A549 (cell line): ENCODE data around the gene TMEM218. TPM values are rescaled to one million over a fixed set of nuclear protein-coding genes. Genes with fewer than 3 reads are reported as not detected.

Experiments
- ATAC-seq, 2 experiments: fragments of 200-7000 bp in 1 of 2; fragments of >200 bp in 1 of 2; cut with Nextera tagmentation in 1 of 2; cut with Tn5 transposase in 1 of 2; 3 replicates each; pipeline versions ENCODE4 v1.8.0 to v1.9.1; 2018 to 2020; ENCODE audit warnings: mild to moderate bottlenecking in 1 of 2, moderate library complexity in 1 of 2
- CTCF ChIA-PET: fragments of 300-600 bp; sonication (Branson Sonifier 250); formaldehyde crosslinking; extraction: SDS; loops from one replicate; lab custom pipeline; 2021; ENCODE audit warnings: antibody characterized with exemption, inconsistent platforms; lab: Yijun Ruan, JAX
- POLR2A ChIA-PET: fragments of 350-600 bp; formaldehyde crosslinking; extraction: SDS; loops from one replicate; lab custom pipeline; 2021; ENCODE audit warnings: antibody characterized with exemption, inconsistent platforms; lab: Yijun Ruan, JAX
- DNase-seq, 2 experiments: peaks; one replicate each; pipeline versions ENCODE4 v3.0.0 to v3.0.0-alpha.2; 2011 to 2016; ENCODE audit warnings: low read depth in 1 of 2, low spot score in 1 of 2
- FAIRE-seq: peaks from 2 replicates; lab custom pipeline; 2011; peaks lifted over from hg19 to GRCh38; lab: Jason Lieb, UNC
- H3K27ac ChIP-seq, 2 experiments: fragments of >200 bp; sonication (Bioruptor Twin); formaldehyde crosslinking; 3 replicates each; pipeline ENCODE4 v1.5.1; 2016 to 2017
- H3K4me1 ChIP-seq: fragments of >200 bp; sonication (Bioruptor Twin); formaldehyde crosslinking; 3 replicates; pipeline ENCODE4 v1.6.1; 2016
- H3K4me2 ChIP-seq: fragments of >200 bp; sonication (Bioruptor Twin); formaldehyde crosslinking; 3 replicates; pipeline ENCODE4 v1.6.1; 2016
- H3K4me3 ChIP-seq: fragments of >200 bp; sonication (Bioruptor Twin); formaldehyde crosslinking; 3 replicates; pipeline ENCODE4 v1.5.1; 2016
- H3K9me3 ChIP-seq: fragments of >200 bp; sonication (Bioruptor Twin); formaldehyde crosslinking; 3 replicates; pipeline ENCODE4 v1.6.1; 2016
- CBX8 ChIP-seq: fragments of 200-600 bp; sonication (generic); IDR thresholded peaks from 2 replicates; pipeline ENCODE4 v1.6.1; 2016
- CEBPB ChIP-seq, 2 experiments: fragments of >200 bp in 1 of 2; sonication (Bioruptor Twin) in 1 of 2; formaldehyde crosslinking in 1 of 2; IDR thresholded peaks; 2 replicates each; pipeline ENCODE4 v1.6.1; 2012 to 2016
- ELK1 ChIP-seq: fragments of 150-350 bp; IDR thresholded peaks from 2 replicates; pipeline ENCODE4 v1.6.1; 2014; ENCODE audit warnings: low read depth, mild to moderate bottlenecking, low read length
- EP300 ChIP-seq, 2 experiments: fragments of >200 bp; sonication (Bioruptor Twin); formaldehyde crosslinking; IDR thresholded peaks; 2 replicates in 1 of 2; 3 replicates in 1 of 2; pipeline ENCODE4 v1.6.1; 2016 to 2017
- FOSL2 ChIP-seq, 2 experiments: fragments of 450-650 bp in 1 of 2; fragments of >200 bp in 1 of 2; sonication (Bioruptor Twin) in 1 of 2; formaldehyde crosslinking; IDR thresholded peaks; 2 replicates each; pipeline versions ENCODE4 v1.5.0 to v1.6.1; 2016 to 2020; ENCODE audit warnings: mild to moderate bottlenecking in 1 of 2, moderate library complexity in 1 of 2
- FOXS1 ChIP-seq: fragments of 250-450 bp; sonication (Bioruptor Pico); IDR thresholded peaks from 2 replicates; pipeline ENCODE4 v1.5.0; 2020; ENCODE audit warnings: mild to moderate bottlenecking, moderate library complexity
- GATA3 ChIP-seq: IDR thresholded peaks from 2 replicates; pipeline ENCODE4 v1.6.1; 2012; ENCODE audit warnings: borderline replicate concordance
- HOXB5 ChIP-seq: fragments of 250-450 bp; sonication (Bioruptor Pico); IDR thresholded peaks from 2 replicates; pipeline ENCODE4 v1.5.0; 2020; ENCODE audit warnings: mild to moderate bottlenecking, moderate library complexity
- KDM5A ChIP-seq: fragments of 200-600 bp; sonication (generic); IDR thresholded peaks from 2 replicates; pipeline ENCODE4 v1.6.1; 2016; ENCODE audit warnings: antibody characterized with exemption, mild to moderate bottlenecking
- MAFK ChIP-seq: fragments of 450-650 bp; IDR thresholded peaks from 2 replicates; pipeline ENCODE4 v1.6.1; 2014; ENCODE audit not compliant: partially characterized antibody
- NPAS2 ChIP-seq: fragments of 250-450 bp; sonication (Bioruptor Pico); IDR thresholded peaks from 2 replicates; pipeline ENCODE4 v1.8.0; 2022; ENCODE audit warnings: mild to moderate bottlenecking, moderate library complexity, borderline replicate concordance
- PHF8 ChIP-seq: fragments of 200-600 bp; sonication (generic); IDR thresholded peaks from 2 replicates; pipeline ENCODE4 v1.6.1; 2016; ENCODE audit warnings: low read depth, mild to moderate bottlenecking, antibody characterized with exemption, moderate library complexity, borderline replicate concordance
- RAD21 ChIP-seq, 2 experiments: fragments of >200 bp in 1 of 2; sonication (Bioruptor Twin) in 1 of 2; formaldehyde crosslinking in 1 of 2; IDR thresholded peaks in 1 of 2; conservative IDR thresholded peaks in 1 of 2; 2 replicates in 1 of 2; 3 replicates in 1 of 2; pipeline ENCODE4 v1.6.1; 2012 to 2018; ENCODE audit warnings: inconsistent platforms in 1 of 2
- SMC3 ChIP-seq: fragments of >200 bp; sonication (Bioruptor Twin); formaldehyde crosslinking; IDR thresholded peaks from 3 replicates; pipeline ENCODE4 v1.6.1; 2018; ENCODE audit warnings: inconsistent platforms
- SREBF2 ChIP-seq: fragments of 450-650 bp; IDR thresholded peaks from 2 replicates; pipeline ENCODE4 v1.6.1; 2014; ENCODE audit warnings: mild to moderate bottlenecking, moderate library complexity
- TFCP2L1 ChIP-seq: fragments of 250-450 bp; sonication (Bioruptor Pico); IDR thresholded peaks from 2 replicates; pipeline ENCODE4 v1.5.0; 2021; ENCODE audit warnings: mild to moderate bottlenecking
- TP53 ChIP-seq: fragments of 250-450 bp; sonication (Bioruptor Pico); IDR thresholded peaks from 2 replicates; pipeline ENCODE4 v1.5.0; 2021; ENCODE audit warnings: mild to moderate bottlenecking, moderate library complexity
- ZFP36 ChIP-seq: fragments of 450-650 bp; IDR thresholded peaks from 2 replicates; pipeline ENCODE4 v1.6.1; 2014; ENCODE audit warnings: borderline replicate concordance; ENCODE audit not compliant: partially characterized antibody
- WGBS: methylation state at CpG from one replicate; pipeline ENCODE4 v1.1.6; 2017; ENCODE audit errors: missing lambda C conversion rate; 5-methylcytosine and 5-hydroxymethylcytosine counted together
- polyA plus RNA-seq, 4 experiments: library from polyadenylated mRNA; depleted of rRNA in 3 of 4; stranded (reverse); fragments of >200 nt; fragmentation: RNase III in 1 of 4; extraction: RNeasy Plus Mini Kit Qiagen cat#74134 plus additional on column Dnase treatment in 1 of 4; gene quantifications; 2 replicates in 3 of 4; 3 replicates in 1 of 4; pipeline ENCODE4 v1.2.3, GENCODE V29; 2011 to 2017
- TF ChIP-seq, protein P1 (sequence below): fragments of 250-450 bp; sonication (Bioruptor Pico); IDR thresholded peaks from 2 replicates; pipeline ENCODE4 v1.5.0; 2021; ENCODE audit warnings: mild to moderate bottlenecking, moderate library complexity, borderline replicate concordance
- TF ChIP-seq, protein P2 (sequence below): IDR thresholded peaks from 2 replicates; pipeline ENCODE4 v1.6.1; 2012

Gene TMEM218
- polyA plus RNA-seq, 2 of the 4 experiments (the other 2 are of a cell fraction), result 29.1 to 34.6 TPM

DNA sequence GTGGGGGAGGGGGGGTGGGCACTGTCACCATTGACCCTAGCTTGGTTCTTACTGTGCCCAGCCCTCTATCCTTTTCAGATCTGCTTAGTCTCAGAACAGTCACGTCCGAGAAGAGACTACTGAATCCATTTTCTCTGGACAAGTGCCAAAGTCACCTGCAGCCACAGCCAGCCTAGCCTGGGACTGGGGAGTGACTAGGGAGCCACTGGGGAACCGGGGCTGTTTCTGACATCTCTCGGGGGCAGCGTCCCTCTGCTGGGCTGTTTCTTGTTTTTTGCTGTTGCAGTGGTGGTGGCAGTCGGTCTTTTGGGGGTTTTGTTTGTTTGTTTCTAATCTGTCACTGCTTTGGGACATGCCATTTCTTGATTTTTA, 39.6 kb downstream of the TMEM218 start:
- ATAC-seq (no peak), FAIRE-seq (no peak), DNase-seq (no peak)
- H3K9me3 ChIP-seq, result no peaks in the 10 kb centered on the region
- POLR2A ChIA-PET, result no interaction called here
- H3K4me3 ChIP-seq, result no peak overlapping the region
- 53% methylated on average over 4 of the region's 6 CpGs for WGBS
- no peak overlapping the region for H3K4me2 ChIP-seq
- CTCF ChIA-PET, result no interaction called here
- H3K27ac ChIP-seq, result no peak overlapping the region
- H3K4me1 ChIP-seq, result peaks cover 12% of the 10 kb centered on the region
- TF ChIP-seq CEBPB (IDR thresholded peaks at IDR 0.05), result no peak
- TF ChIP-seq, all 56 proteins: peak for 0

DNA sequence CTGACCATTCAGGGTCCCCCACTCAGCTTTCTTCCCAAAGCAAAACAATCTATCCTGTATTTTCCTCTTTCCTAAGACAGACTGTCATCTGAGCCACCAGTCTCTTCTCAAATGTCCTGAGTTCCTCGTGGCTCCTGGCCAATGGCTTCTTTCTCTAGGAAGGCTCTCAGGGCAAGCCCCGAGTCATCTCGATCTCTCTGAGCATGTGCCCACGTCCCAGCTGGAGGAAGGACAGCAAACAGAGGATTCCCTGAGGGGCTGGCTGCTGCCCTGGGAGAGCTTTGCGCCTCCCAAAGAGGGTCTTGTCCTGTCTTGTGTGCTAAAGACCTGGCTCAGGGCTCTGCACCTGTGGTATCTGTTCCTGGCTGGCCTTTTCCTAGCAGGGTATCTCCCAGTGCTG, 40.0 kb downstream of the TMEM218 start:
- WGBS, result 51% methylated on average over 5 of the region's 5 CpGs
- Histone ChIP-seq H3K27ac (no peak overlapping the region), H3K4me2 (no peak overlapping the region), H3K4me3 (no peak overlapping the region), H3K9me3 (no peaks in the 10 kb centered on the region), H3K4me1 (peaks cover 12% of the 10 kb centered on the region)
- ChIA-PET CTCF (no interaction called here), POLR2A (no interaction called here)
- FAIRE-seq (no peak), DNase-seq (no peak), ATAC-seq (no peak)
- TF ChIP-seq ZFP36 (no peak), MAFK (no peak)
- TF ChIP-seq, protein P1, sequence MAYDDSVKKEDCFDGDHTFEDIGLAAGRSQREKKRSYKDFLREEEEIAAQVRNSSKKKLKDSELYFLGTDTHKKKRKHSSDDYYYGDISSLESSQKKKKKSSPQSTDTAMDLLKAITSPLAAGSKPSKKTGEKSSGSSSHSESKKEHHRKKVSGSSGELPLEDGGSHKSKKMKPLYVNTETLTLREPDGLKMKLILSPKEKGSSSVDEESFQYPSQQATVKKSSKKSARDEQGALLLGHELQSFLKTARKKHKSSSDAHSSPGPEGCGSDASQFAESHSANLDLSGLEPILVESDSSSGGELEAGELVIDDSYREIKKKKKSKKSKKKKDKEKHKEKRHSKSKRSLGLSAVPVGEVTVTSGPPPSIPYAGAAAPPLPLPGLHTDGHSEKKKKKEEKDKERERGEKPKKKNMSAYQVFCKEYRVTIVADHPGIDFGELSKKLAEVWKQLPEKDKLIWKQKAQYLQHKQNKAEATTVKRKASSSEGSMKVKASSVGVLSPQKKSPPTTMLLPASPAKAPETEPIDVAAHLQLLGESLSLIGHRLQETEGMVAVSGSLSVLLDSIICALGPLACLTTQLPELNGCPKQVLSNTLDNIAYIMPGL (CRISPR knock-in tag), result no peak

GRCh38 chr11:125070699-125071254, 40.6 kb downstream of the TMEM218 start:
- Histone ChIP-seq H3K9me3 (no peaks in the 10 kb centered on the region), H3K27ac (no peak overlapping the region), H3K4me3 (no peak overlapping the region), H3K4me1 (peaks cover 12% of the 10 kb centered on the region), H3K4me2 (peak overlapping the region; percentile 21; the same call in 1 of the 3 replicates)
- WGBS, result 38% methylated on average over 2 of the region's 7 CpGs
- no peak for FAIRE-seq
- TF ChIP-seq HOXB5 (CRISPR knock-in tag) (no peak), TP53 (no peak), TFCP2L1 (no peak), FOXS1 (CRISPR knock-in tag) (no peak), SREBF2 (no peak), GATA3 (no peak), PHF8 (no peak), NPAS2 (CRISPR knock-in tag) (no peak), CBX8 (no peak), ELK1 (no peak), KDM5A (no peak), EP300 (IDR thresholded peaks at IDR 0.05) (no peak), CEBPB (IDR thresholded peaks at IDR 0.05) (no peak), SMC3 (no peak), MAFK (no peak), RAD21 (conservative IDR thresholded peaks at IDR 0.05 in 1 of 2, IDR thresholded peaks at IDR 0.05 in 1 of 2) (no peak), FOSL2 (IDR thresholded peaks at IDR 0.05) (no peak), FOSL2 (CRISPR knock-in tag; IDR thresholded peaks at IDR 0.05) (no peak)
- TF ChIP-seq, protein P2, sequence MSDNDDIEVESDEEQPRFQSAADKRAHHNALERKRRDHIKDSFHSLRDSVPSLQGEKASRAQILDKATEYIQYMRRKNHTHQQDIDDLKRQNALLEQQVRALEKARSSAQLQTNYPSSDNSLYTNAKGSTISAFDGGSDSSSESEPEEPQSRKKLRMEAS, result no peak
- ChIA-PET CTCF (interaction anchor here (1.3 kb wide), 1 partner anchor 233 kb away, joined by 3 read pairs; no protein-coding TSS in a partner anchor), POLR2A (no interaction called here)
- no peak for DNase-seq
- peak; percentile 56 to 58; a peak in 3 of 6 replicates for ATAC-seq
